HG03045 (cell line): ENCODE data around the gene KRTAP4-5.
"Not testable (repeated sequence)": the region's sequence is repeated elsewhere in the genome, so short reads cannot be mapped to it uniquely, and the experiment has no call there.

Experiments
- ATAC-seq: cut with Tn5 transposase; IDR thresholded peaks from one replicate; pipeline ENCODE4 v1.9.1; 2021; ENCODE audit warnings: mild to moderate bottlenecking, moderate library complexity; ENCODE audit not compliant: unreplicated experiment

KRTAP4-5 gene

DNA sequence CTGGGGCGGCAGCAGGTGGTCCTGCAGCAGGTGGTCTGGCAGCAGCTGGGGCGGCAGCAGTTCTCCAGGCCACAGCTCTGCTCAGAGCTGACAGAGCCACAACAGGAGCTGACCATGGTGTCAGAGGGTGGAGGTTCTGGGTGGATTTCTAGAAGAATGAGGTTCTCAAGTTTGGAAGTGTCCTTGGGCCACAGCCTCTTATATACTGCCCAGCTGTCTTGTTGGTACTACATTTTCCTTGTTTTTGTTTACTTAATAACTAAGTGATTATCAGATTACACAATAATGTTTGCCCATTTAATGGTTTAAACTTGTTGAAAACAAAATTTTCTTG is at the start of gene KRTAP4-5:
Gene KRTAP4-5, minus strand, starts transcription at position 174 of the 334 bp plus-strand sequence. Its CDS starts 58 bp downstream, at position 116.
- ATAC-seq, result no peak

- ATAC-seq, result no peak
Observed at GRCh38 chr17:41196068-41196467, 46.4 kb upstream of the KRTAP4-5 start.

- no peak for ATAC-seq
Observed at GRCh38 chr17:41190328-41190727, 40.7 kb upstream of the KRTAP4-5 start.

DNA sequence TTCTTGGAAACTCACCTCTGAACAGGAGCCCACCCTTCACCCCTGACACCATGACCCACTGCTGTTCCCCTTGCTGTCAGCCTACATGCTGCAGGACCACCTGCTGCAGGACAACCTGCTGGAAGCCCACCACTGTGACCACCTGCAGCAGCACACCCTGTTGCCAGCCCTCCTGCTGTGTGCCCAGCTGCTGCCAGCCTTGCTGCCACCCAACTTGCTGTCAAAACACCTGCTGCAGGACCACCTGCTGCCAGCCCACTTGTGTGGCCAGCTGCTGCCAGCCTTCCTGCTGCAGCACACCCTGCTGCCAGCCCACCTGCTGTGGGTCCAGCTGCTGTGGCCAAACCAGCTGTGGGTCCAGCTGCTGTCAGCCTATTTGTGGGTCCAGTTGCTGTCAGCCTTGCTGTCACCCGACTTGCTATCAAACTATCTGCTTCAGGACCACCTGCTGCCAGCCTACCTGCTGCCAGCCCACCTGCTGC is 40.3 kb upstream of the KRTAP4-5 start, which contains the start of gene KRTAP9-1:
Gene KRTAP9-1, plus strand, starts transcription at position 51 of the 482 bp plus-strand sequence. Its CDS starts 0 bp downstream, at position 51.
- not testable (repeated sequence) for ATAC-seq

DNA sequence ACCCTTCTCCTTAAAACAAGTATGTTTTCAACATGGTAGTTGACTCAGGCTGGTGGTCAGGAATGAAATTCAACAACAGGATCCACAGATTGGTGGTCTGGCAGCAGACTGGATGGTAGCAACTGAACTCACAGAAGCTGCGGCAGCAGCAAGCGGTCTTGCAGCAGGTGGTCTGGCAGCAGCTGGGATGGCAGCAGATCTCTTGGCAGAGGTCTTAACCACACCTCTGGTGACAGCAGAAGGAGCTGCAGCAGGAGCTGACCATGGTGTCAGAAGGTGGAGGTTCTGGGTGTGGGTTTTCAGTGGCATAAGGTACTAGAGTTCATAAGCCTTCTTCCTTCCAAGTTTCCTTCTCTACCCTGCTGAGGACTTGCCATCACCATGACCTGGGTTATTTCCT is 37.2 kb upstream of the KRTAP4-5 start:
- no peak for ATAC-seq

DNA sequence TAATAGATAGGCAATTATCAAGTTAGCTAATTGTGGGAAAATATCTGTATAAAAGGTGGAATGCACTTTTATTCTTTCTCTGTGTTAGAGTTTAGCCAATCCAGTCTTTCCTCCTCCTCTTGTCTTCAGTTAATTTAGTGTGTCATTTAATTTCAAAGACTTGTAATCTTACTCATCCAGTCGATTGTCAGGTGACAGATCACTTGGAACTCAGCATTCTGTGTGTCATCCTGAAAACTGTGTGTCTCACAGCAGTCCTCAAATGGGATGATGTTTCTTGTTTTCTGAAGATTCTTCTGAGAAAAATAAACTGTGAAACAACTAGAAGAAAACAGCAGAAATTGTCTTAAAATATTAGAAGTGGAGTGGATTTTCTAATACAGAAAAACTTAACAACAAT is 35.4 kb upstream of the KRTAP4-5 start:
- ATAC-seq, result no peak

GRCh38 chr17:41184480-41184961 is 34.9 kb upstream of the KRTAP4-5 start, which contains the start of gene KRTAP4-1:
Gene KRTAP4-1 (minus strand): TSS chr17:41184911. CDS start chr17:41184854, 57 bp downstream.
- ATAC-seq, result no peak

DNA sequence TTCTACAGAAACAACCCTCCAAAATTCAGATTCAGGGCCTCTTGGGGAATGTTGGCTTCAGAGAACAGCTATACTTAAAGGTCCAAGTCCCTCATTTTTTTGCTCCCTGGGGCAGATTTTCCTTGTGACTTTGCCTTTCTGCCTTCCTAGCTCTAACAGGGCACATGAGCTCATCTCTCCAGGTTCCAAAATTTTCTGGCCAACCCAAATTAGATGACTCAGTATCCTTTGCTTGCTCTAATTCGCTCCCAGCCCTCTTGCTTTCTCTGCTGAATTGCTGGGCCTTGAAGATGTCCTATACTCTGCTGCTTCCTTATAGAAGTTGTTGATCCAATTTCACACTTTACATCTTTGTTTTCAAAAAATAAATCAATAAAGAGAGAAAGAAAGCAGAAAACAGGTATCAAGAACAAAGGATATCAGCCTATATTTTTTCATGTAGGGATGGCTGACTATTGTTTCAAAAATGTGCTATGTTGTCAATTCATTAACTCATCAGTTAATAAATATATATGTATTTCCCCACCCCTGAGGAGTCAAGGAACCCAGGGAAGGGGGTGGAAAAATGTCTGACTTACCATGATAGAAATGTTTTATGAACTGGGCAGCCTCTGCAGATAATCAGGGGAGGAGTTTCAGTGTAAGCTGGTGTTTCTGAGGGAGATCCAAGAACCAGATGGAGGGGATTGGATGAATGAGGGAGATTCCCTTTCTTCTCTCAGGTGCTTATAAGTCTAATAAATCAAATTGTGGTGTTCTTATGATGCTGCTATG is 29.4 kb upstream of the KRTAP4-5 start:
- no peak for ATAC-seq

DNA sequence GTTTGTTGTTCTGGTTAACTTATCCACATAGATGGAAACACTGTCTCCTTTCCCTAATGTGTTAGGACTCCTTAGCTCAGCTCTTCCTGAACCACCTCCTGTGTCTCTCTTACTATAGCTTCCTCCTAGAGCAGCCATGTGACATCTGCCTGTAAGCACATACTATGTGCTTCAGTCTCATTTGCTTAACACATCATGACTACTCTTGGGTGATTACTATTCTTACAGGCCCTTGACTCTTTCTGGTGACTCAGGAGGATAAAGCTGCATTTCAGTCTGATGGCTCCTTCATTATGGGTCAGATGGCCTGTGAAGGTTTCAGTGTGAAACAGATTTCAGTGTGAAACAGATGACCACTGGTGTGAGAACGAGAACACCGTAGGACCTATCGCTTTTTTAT is 28.7 kb upstream of the KRTAP4-5 start:
- ATAC-seq, result no peak

DNA sequence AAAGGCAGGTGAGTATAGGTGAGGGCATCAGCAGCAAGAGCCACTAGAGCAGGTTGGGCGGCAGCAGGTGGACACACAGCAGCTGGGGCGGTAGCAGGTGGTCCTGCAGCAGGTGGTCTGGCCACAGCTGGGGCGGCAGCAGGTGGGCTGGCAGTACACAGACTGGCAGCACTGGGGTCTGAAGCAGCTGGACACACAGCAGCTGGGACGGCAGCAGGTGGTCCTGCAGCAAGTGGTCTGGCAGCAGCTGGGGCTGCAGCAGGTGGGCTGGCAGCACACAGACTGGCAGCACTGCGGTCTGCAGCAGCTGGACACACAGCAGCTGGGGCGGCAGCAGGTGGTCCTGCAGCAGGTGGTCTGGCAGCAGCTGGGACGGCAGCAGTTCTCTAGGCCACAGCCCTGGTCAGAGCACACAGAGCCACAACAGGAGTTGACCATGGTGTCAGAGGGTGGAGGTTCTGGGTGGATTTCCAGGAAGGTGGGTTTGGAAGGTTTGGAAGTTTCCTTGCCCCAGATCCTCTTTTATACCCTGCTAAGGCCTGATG is 28.2 kb upstream of the KRTAP4-5 start, which contains the start of gene KRTAP4-2:
Gene KRTAP4-2, minus strand, starts transcription at position 495 of the 545 bp plus-strand sequence. Its CDS starts 57 bp downstream, at position 438.
- ATAC-seq, result no peak

DNA sequence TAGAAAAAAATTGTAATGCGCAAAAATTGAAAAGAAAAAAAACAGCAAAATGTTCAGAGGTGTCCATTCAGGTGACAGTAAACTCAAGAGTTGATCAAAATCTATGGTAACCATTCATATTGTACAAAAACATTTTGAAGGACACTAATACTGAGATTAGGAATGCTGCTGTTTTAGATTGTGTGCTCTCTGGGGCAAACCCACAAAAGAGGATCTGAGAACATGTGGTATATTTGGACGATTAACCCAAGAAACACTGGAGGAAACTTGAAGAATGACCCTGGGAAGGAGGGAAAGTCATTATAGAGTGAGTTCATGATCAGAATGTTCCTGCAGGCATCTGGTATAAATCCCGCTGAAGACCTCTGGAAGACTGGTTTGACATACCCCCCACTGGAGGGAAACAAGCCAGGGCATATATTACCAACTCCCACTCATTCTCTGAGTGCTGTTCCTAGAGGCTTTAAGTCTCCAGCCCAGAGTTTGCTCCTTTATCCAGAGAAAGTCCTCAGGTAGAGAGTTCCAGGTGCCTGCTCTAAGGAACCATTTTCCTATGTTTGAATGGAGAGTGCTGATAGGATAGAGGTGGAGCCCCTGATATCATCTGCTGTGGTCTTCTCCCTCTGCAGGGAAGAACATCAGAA is 27.2 kb upstream of the KRTAP4-5 start:
- no peak for ATAC-seq

- ATAC-seq, result no peak
Observed at GRCh38 chr17:41171886-41172285, 22.3 kb upstream of the KRTAP4-5 start.

DNA sequence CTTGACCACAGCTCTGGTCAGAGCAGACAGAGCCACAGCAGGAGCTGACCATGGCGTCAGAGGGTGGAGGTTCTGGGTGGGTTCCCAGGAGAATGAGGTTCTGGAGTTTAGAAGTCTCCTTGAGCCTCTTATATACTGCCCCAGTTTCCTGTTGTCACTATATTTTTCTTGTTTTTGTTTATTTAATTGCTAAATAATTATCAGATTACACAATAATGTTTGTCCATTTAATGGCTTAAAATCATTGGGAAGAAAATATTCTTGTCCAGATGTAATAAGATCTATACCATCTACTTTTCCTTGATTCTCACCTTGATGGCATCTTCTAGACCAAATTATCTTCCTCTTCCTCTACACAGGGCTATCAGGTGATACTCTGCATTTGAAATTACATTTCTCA is 18.5 kb upstream of the KRTAP4-5 start, which contains the start of gene KRTAP4-3:
Gene KRTAP4-3, minus strand, starts transcription at position 101 of the 400 bp plus-strand sequence. Its CDS starts 49 bp downstream, at position 52.
- no peak for ATAC-seq

DNA sequence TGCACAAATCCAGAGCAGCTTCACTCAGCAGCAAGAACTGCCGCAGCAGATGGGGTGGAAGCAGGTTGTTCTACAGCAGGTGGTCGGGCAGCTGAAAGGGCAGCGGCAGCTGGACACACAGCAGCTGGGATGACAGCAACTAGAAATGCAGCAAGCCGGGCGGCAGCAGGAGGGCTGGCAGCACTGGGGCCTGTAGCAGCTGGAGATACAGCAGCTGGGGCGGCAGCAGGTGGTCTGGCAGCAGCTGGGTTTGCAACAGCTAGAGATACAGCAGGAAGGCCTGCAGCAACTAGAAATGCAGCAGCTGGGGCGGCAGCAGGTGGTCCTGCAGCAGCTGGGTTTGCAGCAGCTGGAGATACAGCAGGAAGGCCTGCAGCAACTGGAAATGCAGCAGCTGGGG is 17.9 kb upstream of the KRTAP4-5 start:
- no peak for ATAC-seq

DNA sequence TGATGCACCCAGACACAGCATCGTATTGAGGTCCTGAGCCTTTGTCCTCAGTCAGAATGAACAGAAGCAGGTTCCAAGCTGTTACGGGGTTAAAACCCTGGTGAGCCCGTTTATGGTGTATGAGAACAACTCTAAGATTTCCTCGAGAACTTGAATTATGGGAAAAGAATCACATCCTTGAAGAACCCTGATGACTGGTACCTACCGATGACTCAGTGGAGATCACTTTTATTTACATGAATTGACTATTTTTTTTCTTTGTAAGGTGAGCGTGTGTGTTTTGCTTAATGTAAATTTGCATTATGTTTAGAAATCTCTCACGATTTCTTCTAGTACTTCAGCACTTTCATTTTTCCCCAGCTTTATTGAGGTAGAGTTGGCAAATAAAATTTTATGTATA is 14.2 kb upstream of the KRTAP4-5 start:
- ATAC-seq, result no peak

GRCh38 chr17:41160648-41161047 is 11.0 kb upstream of the KRTAP4-5 start, which contains the start of gene KRTAP4-4:
Gene KRTAP4-4 (minus strand): TSS chr17:41160748. CDS start chr17:41160691, 57 bp downstream.
- no peak for ATAC-seq

GRCh38 chr17:41160190-41160589 is 10.6 kb upstream of the KRTAP4-5 start:
- not testable (repeated sequence) for ATAC-seq

DNA sequence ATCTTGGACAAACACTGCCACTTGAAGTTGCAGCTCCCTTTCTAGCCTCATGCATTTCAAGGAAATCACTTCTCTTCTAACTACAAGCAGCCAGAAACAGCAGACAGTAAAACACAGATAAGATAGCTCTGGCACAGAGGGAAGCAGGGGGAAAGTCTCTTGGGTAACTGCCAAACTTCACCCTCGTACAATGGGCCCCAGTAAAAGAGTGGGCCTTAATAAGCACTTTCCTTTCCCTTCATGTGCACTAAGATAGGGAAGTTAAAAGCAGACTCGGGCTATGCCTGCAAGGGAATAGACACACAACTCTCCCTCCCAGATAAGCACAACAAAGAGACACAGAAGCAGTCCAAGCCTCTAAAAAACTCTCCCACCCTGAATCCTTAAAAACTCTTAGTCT is 4.2 kb upstream of the KRTAP4-5 start:
- ATAC-seq, result no peak

- no peak for ATAC-seq
Observed at GRCh38 chr17:41151525-41151924, 1.9 kb upstream of the KRTAP4-5 start.

- ATAC-seq, result no peak
Observed at GRCh38 chr17:41150026-41150425, 401 bp upstream of the KRTAP4-5 start.

GRCh38 chr17:41148971-41149651 is 514 bp downstream of the KRTAP4-5 start:
- not testable (repeated sequence) for ATAC-seq
